Cardiac muscle cell (in vitro differentiated cells and primary cell): ENCODE measurements around the gene SMOC1. TPM values are rescaled to one million over a fixed set of nuclear protein-coding genes. Genes with fewer than 3 reads are reported as not detected.

Experiments
- DNase-seq, 2 donors: peaks; one replicate each; pipeline versions ENCODE4 v3.0.0 to v3.0.0-alpha.2; 2010 to 2017; ENCODE audit warnings: low read depth in 1 of 2, low spot score in 1 of 2
- H3K27ac ChIP-seq: fragments of 200-600 bp; sonication (generic); 2 replicates; pipeline ENCODE4 v1.5.1; 2016
- H3K27me3 ChIP-seq: fragments of 200-600 bp; sonication (generic); 2 replicates; pipeline ENCODE4 v1.6.0; 2016; ENCODE audit warnings: control low read depth
- H3K36me3 ChIP-seq: fragments of 200-600 bp; sonication (generic); 2 replicates; pipeline ENCODE4 v1.5.1; 2016; ENCODE audit warnings: control low read depth
- H3K4me1 ChIP-seq: fragments of 200-600 bp; sonication (generic); 2 replicates; pipeline ENCODE4 v1.8.1; 2017; ENCODE audit warnings: low read depth, mild to moderate bottlenecking, mixed run types
- H3K4me3 ChIP-seq: fragments of 200-600 bp; sonication (generic); 2 replicates; pipeline ENCODE4 v1.5.1; 2016; ENCODE audit warnings: mild to moderate bottlenecking
- H3K9me3 ChIP-seq: fragments of 200-600 bp; sonication (generic); 2 replicates; pipeline ENCODE4 v1.5.1; 2017; ENCODE audit warnings: low read depth, mild to moderate bottlenecking, control low read depth
- CTCF ChIP-seq: IDR thresholded peaks from 2 replicates; pipeline ENCODE4 v1.5.1; 2012; ENCODE audit warnings: low read depth, mild to moderate bottlenecking, low read length
- polyA plus RNA-seq: library from polyadenylated mRNA; unstranded; fragments of >200 nt; fragmentation: Nextera tagmentation; extraction: Ambion mirVana; gene quantifications from 2 replicates; pipeline ENCODE4 v1.2.1, GENCODE V29; 2016
- total RNA-seq: library from RNA; depleted of rRNA; stranded (reverse); fragments of >200 nt; gene quantifications from 2 replicates; pipeline ENCODE4 v1.2.3, GENCODE V29; 2016

Gene SMOC1
- total and polyA plus RNA-seq, 2 experiments from 2014 or later, result 1.9 to 24.7 TPM

- no peak overlapping the region for H3K4me3 ChIP-seq
- H3K9me3 ChIP-seq, result no peaks in the 10 kb centered on the region
- H3K36me3 ChIP-seq, result no peaks in the 10 kb centered on the region
- TF ChIP-seq CTCF, result no peak
- H3K27ac ChIP-seq, result no peak overlapping the region
- no peaks in the 10 kb centered on the region for H3K4me1 ChIP-seq
- no peak for DNase-seq
- no peaks in the 10 kb centered on the region for H3K27me3 ChIP-seq
Measured at GRCh38 chr14:69863083-69863482, 16.1 kb upstream of the SMOC1 start.

- no peaks in the 10 kb centered on the region for H3K36me3 ChIP-seq
- no peak overlapping the region for H3K27ac ChIP-seq
- no peak overlapping the region for H3K4me3 ChIP-seq
- no peak for TF ChIP-seq CTCF
- no peaks in the 10 kb centered on the region for H3K4me1 ChIP-seq
- DNase-seq, result no peak
- no peaks in the 10 kb centered on the region for H3K9me3 ChIP-seq
- no peaks in the 10 kb centered on the region for H3K27me3 ChIP-seq
Measured at GRCh38 chr14:69865701-69866365, 13.4 kb upstream of the SMOC1 start.

GRCh38 chr14:69868363-69868963 is 10.8 kb upstream of the SMOC1 start:
- no peaks in the 10 kb centered on the region for H3K36me3 ChIP-seq
- H3K4me3 ChIP-seq, result no peak overlapping the region
- no peak overlapping the region for H3K27ac ChIP-seq

GRCh38 chr14:69870613-69871012 is 8.6 kb upstream of the SMOC1 start:
- H3K9me3 ChIP-seq, result no peaks in the 10 kb centered on the region
- H3K27ac ChIP-seq, result no peak overlapping the region
- no peaks in the 10 kb centered on the region for H3K36me3 ChIP-seq
- H3K27me3 ChIP-seq, result peaks cover 5% of the 10 kb centered on the region
- no peak overlapping the region for H3K4me3 ChIP-seq
- TF ChIP-seq CTCF, result no peak
- no peak for DNase-seq
- H3K4me1 ChIP-seq, result no peaks in the 10 kb centered on the region

More at GRCh38 chr14:69868363-69868963, 10.8 kb upstream of the SMOC1 start:
- TF ChIP-seq CTCF, result no peak
- Histone ChIP-seq H3K27me3 (peaks cover 5% of the 10 kb centered on the region), H3K4me1 (no peaks in the 10 kb centered on the region), H3K9me3 (no peaks in the 10 kb centered on the region)
- no peak for DNase-seq

- DNase-seq, result peak in 1 of 2 donors; percentile 58
- no peaks in the 10 kb centered on the region for H3K4me1 ChIP-seq
- H3K27me3 ChIP-seq, result peaks cover 10% of the 10 kb centered on the region
- H3K9me3 ChIP-seq, result no peaks in the 10 kb centered on the region
- no peaks in the 10 kb centered on the region for H3K36me3 ChIP-seq
- TF ChIP-seq CTCF, result no peak
- H3K27ac ChIP-seq, result no peak overlapping the region
- no peak overlapping the region for H3K4me3 ChIP-seq
Measured at GRCh38 chr14:69873877-69874780, 5.1 kb upstream of the SMOC1 start.
